Endodermal cell (in vitro differentiated cells): ENCODE measurements around the gene TBX15. TPM values are rescaled to one million over a fixed set of nuclear protein-coding genes. Genes with fewer than 3 reads are reported as not detected.
"Not testable (repeated sequence)": the region's sequence is repeated elsewhere in the genome, so short reads cannot be mapped to it uniquely, and the experiment has no call there.

ENCODE experiments used
- DNase-seq: peaks from one replicate; pipeline ENCODE4 v3.0.0-alpha.2; 2017
- H3K27ac ChIP-seq: 2 replicates; pipeline ENCODE4 v1.5.1; 2013; ENCODE audit warnings: mild to moderate bottlenecking, low read depth, low read length, moderate library complexity
- H3K27me3 ChIP-seq: 2 replicates; pipeline ENCODE4 v1.6.1; 2013; ENCODE audit warnings: mild to moderate bottlenecking, low read length, moderate library complexity; ENCODE audit not compliant: insufficient read depth, control insufficient read depth, poor library complexity, severe bottlenecking
- H3K36me3 ChIP-seq: 2 replicates; pipeline ENCODE4 v1.7.0; 2013; ENCODE audit warnings: mild to moderate bottlenecking, low read length, moderate library complexity; ENCODE audit not compliant: control insufficient read depth, insufficient read depth
- H3K4me1 ChIP-seq: one replicate; pipeline ENCODE4 v1.7.0; 2013; ENCODE audit warnings: low read length; ENCODE audit not compliant: control insufficient read depth, insufficient read depth
- H3K4me3 ChIP-seq: 2 replicates; pipeline ENCODE4 v1.5.1; 2013; ENCODE audit warnings: mild to moderate bottlenecking, low read length, moderate library complexity
- H3K9ac ChIP-seq: 2 replicates; pipeline ENCODE4 v1.6.1; 2013; ENCODE audit warnings: mild to moderate bottlenecking, low read length, moderate library complexity; ENCODE audit not compliant: poor library complexity, severe bottlenecking; ENCODE audit errors: extremely low read depth
- H3K9me3 ChIP-seq: 2 replicates; pipeline ENCODE4 v1.6.1; 2013; ENCODE audit warnings: mild to moderate bottlenecking, low read length, moderate library complexity; ENCODE audit not compliant: control insufficient read depth
- H3K27ac Mint-ChIP-seq: 2 replicates; pipeline ENCODE4 v1.8.0; 2020; ENCODE audit warnings: mixed read lengths
- H3K27me3 Mint-ChIP-seq: 2 replicates; pipeline ENCODE4 v1.8.0; 2021; ENCODE audit warnings: mild to moderate bottlenecking, mixed read lengths; ENCODE audit not compliant: insufficient read depth
- H3K36me3 Mint-ChIP-seq: 2 replicates; pipeline ENCODE4 v1.8.0; 2020; ENCODE audit warnings: low read depth, mixed read lengths
- H3K4me1 Mint-ChIP-seq: 2 replicates; pipeline ENCODE4 v1.8.0; 2020; ENCODE audit warnings: mixed read lengths
- H3K4me3 Mint-ChIP-seq: 2 replicates; pipeline ENCODE4 v1.8.0; 2020; ENCODE audit warnings: mild to moderate bottlenecking, moderate library complexity, mixed read lengths
- H3K9me3 Mint-ChIP-seq: 2 replicates; pipeline ENCODE4 v1.8.0; 2020; ENCODE audit warnings: mild to moderate bottlenecking, mixed read lengths
- WGBS, 2 experiments: methylation state at CpG; one replicate each; pipeline versions ENCODE4 v1.1.5 to v1.1.7; 2013; ENCODE audit warnings: missing lambda C conversion rate in 2 of 2, mixed read lengths in 1 of 2; ENCODE audit not compliant: insufficient coverage in 1 of 2, insufficient read length in 1 of 2; 5-methylcytosine and 5-hydroxymethylcytosine counted together
- total RNA-seq, 2 donors: library from RNA; stranded (reverse); fragmentation: NEBNext Ultra II Directional in 1 of 2; extraction: Animal tissue kit (Norgen Biotek cat#: 25700) in 1 of 2; gene quantifications; 2 replicates in 1 of 2; 3 replicates in 1 of 2; pipeline ENCODE4 v1.2.1, GENCODE V29; 2021
- TF ChIP-seq, protein P1 (sequence below): fragments of 200-600 bp; sonication (generic); conservative IDR thresholded peaks from 2 replicates; pipeline ENCODE4 v1.5.0; 2021; ENCODE audit warnings: antibody characterized with exemption, mild to moderate bottlenecking

The TBX15 gene
- total RNA-seq, 2 donors from 2014 or later: 0.09 TPM; not detected in 1

DNA sequence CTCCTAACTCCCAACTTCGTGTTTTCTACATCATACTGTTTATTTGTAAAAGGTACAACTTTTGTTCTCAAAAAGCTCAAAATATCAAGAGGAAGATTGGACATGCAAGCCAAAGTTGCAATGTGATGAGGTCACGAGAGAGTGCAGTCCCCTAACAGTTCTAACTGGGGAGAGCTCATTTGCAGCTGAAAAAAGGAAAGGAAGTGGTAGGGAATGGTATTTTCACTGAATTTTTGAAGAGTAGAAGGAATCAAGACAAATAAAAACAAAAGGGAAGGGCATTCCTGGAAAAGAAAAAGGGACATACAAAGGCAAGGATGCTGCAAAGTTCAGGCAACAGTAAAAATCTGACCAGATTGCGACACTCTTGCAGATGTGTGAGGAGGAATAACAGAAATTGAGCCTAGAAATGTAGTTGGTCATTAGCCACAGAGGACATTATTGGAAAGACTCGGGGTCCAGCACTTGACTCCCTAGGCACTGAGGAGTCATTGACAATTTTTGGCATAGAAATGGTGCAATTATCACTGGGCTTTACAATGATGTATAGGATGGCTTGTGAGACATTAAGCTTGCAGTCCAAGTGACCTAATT is 67.9 kb downstream of the TBX15 start:
- H3K27ac Mint-ChIP-seq: no peak overlapping the region
- no peak overlapping the region for H3K4me3 ChIP-seq
- H3K9me3 Mint-ChIP-seq: no peaks in the 10 kb centered on the region
- H3K9me3 ChIP-seq: no peaks in the 10 kb centered on the region
- H3K27me3 Mint-ChIP-seq: no peaks in the 10 kb centered on the region
- no peaks in the 10 kb centered on the region for H3K27me3 ChIP-seq
- WGBS, 2 experiments: 70 to 92% methylated on average over 4 of the region's 4 CpGs
- no peaks in the 10 kb centered on the region for H3K36me3 ChIP-seq
- H3K4me3 Mint-ChIP-seq: no peak overlapping the region
- no peaks in the 10 kb centered on the region for H3K4me1 Mint-ChIP-seq
- no peak for DNase-seq
- H3K36me3 Mint-ChIP-seq: no peaks in the 10 kb centered on the region
- no peak overlapping the region for H3K27ac ChIP-seq
- TF ChIP-seq, protein P1, sequence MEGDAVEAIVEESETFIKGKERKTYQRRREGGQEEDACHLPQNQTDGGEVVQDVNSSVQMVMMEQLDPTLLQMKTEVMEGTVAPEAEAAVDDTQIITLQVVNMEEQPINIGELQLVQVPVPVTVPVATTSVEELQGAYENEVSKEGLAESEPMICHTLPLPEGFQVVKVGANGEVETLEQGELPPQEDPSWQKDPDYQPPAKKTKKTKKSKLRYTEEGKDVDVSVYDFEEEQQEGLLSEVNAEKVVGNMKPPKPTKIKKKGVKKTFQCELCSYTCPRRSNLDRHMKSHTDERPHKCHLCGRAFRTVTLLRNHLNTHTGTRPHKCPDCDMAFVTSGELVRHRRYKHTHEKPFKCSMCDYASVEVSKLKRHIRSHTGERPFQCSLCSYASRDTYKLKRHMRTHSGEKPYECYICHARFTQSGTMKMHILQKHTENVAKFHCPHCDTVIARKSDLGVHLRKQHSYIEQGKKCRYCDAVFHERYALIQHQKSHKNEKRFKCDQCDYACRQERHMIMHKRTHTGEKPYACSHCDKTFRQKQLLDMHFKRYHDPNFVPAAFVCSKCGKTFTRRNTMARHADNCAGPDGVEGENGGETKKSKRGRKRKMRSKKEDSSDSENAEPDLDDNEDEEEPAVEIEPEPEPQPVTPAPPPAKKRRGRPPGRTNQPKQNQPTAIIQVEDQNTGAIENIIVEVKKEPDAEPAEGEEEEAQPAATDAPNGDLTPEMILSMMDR: no peak
- no peaks in the 10 kb centered on the region for H3K4me1 ChIP-seq
- no peak overlapping the region for H3K9ac ChIP-seq

DNA sequence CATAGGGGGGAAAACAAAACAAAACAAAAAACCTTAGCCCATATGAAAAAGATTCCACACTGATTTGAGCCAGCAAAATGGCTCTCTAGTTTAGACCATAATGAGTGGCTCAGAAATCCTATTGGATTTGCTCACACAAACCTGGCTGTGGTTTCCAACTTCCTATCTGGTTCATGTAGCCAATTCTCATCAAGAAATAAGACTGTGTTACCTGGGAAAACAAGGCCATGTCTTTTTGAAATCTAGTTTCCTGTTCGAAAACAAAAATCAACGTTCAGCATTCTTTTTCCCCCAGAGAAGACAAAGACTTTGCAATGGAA is 69.2 kb downstream of the TBX15 start:
- H3K9me3 Mint-ChIP-seq: no peaks in the 10 kb centered on the region
- TF ChIP-seq, protein P1: no peak
- no peak overlapping the region for H3K9ac ChIP-seq
- no peak for DNase-seq
- H3K4me3 ChIP-seq: no peak overlapping the region
- no peak overlapping the region for H3K27ac Mint-ChIP-seq
- WGBS, 2 experiments: 80 to 81% methylated on average over 2 of the region's 2 CpGs
- no peak overlapping the region for H3K27ac ChIP-seq
- no peak overlapping the region for H3K4me3 Mint-ChIP-seq
- no peaks in the 10 kb centered on the region for H3K36me3 ChIP-seq
- no peaks in the 10 kb centered on the region for H3K36me3 Mint-ChIP-seq
- no peaks in the 10 kb centered on the region for H3K4me1 Mint-ChIP-seq
- no peaks in the 10 kb centered on the region for H3K4me1 ChIP-seq
- peaks cover 3% of the 10 kb centered on the region for H3K27me3 Mint-ChIP-seq
- peaks cover 11% of the 10 kb centered on the region for H3K27me3 ChIP-seq
- H3K9me3 ChIP-seq: no peaks in the 10 kb centered on the region

DNA sequence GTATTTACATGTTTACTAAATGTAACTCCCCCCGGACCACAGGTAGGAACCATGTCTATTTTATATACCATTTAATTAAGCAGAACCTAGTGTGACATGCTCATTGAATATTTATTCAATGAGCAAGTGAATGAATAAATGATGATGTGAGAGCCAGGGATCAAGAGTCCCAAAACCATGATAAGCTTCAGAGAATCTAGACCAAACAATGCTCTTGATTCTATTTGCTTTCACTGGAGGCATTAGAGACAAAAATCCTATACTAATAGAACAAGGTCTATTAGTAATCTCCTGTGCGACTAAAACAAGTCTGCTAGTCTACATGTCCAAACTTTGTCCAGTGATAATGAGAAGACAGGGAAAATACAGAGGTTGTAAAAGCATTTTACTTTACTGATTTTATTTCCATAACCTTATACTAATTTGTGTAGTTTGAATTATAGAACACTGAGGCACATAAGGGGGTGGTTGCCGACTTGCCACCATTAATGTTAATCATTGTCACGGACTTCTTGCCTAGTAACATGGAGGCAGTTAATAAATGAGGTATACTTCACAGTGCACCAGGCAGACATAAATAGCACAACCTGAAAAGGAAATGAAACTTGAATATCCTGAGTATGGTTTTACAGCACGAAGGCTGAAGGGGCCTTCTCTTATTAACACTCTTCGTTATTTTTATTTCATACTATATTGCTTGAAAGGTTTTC is 69.8 kb downstream of the TBX15 start:
- Histone ChIP-seq H3K36me3 (no peaks in the 10 kb centered on the region), H3K27ac (no peak overlapping the region), H3K4me3 (no peak overlapping the region), H3K9me3 (no peaks in the 10 kb centered on the region), H3K4me1 (no peaks in the 10 kb centered on the region), H3K27me3 (peaks cover 16% of the 10 kb centered on the region), H3K9ac (no peak overlapping the region)
- Mint-ChIP-seq H3K9me3 (no peaks in the 10 kb centered on the region), H3K36me3 (no peaks in the 10 kb centered on the region), H3K27me3 (peaks cover 6% of the 10 kb centered on the region), H3K27ac (no peak overlapping the region), H3K4me1 (no peaks in the 10 kb centered on the region), H3K4me3 (no peak overlapping the region)
- TF ChIP-seq, protein P1: no peak
- no peak for DNase-seq
- WGBS, 2 experiments: 86 to 94% methylated on average over 1 to 5 of the region's 6 CpGs

DNA sequence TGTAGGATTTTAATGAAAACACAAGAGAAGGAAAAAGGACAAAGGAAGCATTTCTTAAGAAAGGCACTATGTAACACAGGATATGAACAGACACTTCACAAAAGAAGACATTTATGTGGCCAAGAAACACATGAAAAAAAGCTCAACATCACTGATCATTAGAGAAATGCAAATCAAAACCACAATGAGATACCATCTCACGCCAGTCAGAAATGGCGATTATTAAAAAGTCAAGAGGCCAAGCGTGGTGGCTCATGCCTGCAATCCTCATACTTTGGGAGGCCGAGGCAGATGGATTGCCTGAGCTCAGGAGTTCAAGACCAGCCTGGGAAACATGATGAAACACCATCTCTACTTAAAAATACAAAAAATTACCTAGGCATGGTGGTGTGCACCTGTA is 71.8 kb downstream of the TBX15 start:
- H3K36me3 Mint-ChIP-seq: not testable (repeated sequence)

More for the DNA sequence above, 71.8 kb downstream of the TBX15 start:
- H3K4me1 ChIP-seq, H3K4me1 Mint-ChIP-seq, H3K36me3 ChIP-seq, H3K9me3 Mint-ChIP-seq, H3K4me3 Mint-ChIP-seq, H3K9ac ChIP-seq, H3K4me3 ChIP-seq, H3K27ac Mint-ChIP-seq, H3K9me3 ChIP-seq, H3K27ac ChIP-seq, DNase-seq: not testable (repeated sequence)
- 88 to 89% methylated on average over 3 to 4 of the region's 4 CpGs for WGBS, 2 experiments
- H3K27me3 Mint-ChIP-seq: peaks cover 15% of the 10 kb centered on the region
- peaks cover 32% of the 10 kb centered on the region for H3K27me3 ChIP-seq
